AG04450 (cell line): Measurements from ENCODE around the gene HAPSTR1. TPM values are rescaled to one million over a fixed set of nuclear protein-coding genes. Genes with fewer than 3 reads are reported as not detected.
A peak's percentile ranks its signal among the peaks of the same experiment; 100 is the strongest.

Experiments used
- CTCF ChIA-PET: fragments of 300-600, 350-600 bp; formaldehyde crosslinking; extraction: SDS; loops from one replicate; lab custom pipeline; 2022; ENCODE audit warnings: antibody characterized with exemption, inconsistent platforms; lab: Charles Lee
- POLR2A ChIA-PET: fragments of 350-600 bp; formaldehyde crosslinking; extraction: SDS; loops from one replicate; lab custom pipeline; 2021; ENCODE audit warnings: antibody characterized with exemption, inconsistent platforms; lab: Yijun Ruan, JAX
- DNase-seq: peaks from one replicate; pipeline ENCODE4 v3.0.0-alpha.2; 2011; ENCODE audit warnings: low read depth, low spot score
- H3K27ac ChIP-seq: one replicate; pipeline ENCODE4 v1.5.1; 2012; ENCODE audit warnings: low read depth, low read length, control low read depth
- H3K27me3 ChIP-seq: one replicate; pipeline ENCODE4 v1.6.0; 2012; ENCODE audit warnings: low read length; ENCODE audit not compliant: control insufficient read depth, insufficient read depth
- H3K4me3 ChIP-seq: 2 replicates; pipeline ENCODE4 v1.5.1; 2011; ENCODE audit warnings: mild to moderate bottlenecking, low read depth, low read length, control low read depth
- H3K9me3 ChIP-seq: 2 replicates; pipeline ENCODE4 v1.5.1; 2012; ENCODE audit warnings: low read length; ENCODE audit not compliant: control insufficient read depth, insufficient read depth
- polyA plus RNA-seq: library from polyadenylated mRNA; depleted of rRNA; stranded (reverse); fragments of >200 nt; gene quantifications from 2 replicates; pipeline ENCODE4 v1.2.3, GENCODE V29; 2011
- TF ChIP-seq, protein P1 (sequence below): IDR thresholded peaks from 2 replicates; pipeline ENCODE4 v1.5.1; 2011; ENCODE audit warnings: low read depth, low read length, control low read depth, inconsistent platforms

The HAPSTR1 gene
- polyA plus RNA-seq, 1 experiment: 40.3 TPM

DNA sequence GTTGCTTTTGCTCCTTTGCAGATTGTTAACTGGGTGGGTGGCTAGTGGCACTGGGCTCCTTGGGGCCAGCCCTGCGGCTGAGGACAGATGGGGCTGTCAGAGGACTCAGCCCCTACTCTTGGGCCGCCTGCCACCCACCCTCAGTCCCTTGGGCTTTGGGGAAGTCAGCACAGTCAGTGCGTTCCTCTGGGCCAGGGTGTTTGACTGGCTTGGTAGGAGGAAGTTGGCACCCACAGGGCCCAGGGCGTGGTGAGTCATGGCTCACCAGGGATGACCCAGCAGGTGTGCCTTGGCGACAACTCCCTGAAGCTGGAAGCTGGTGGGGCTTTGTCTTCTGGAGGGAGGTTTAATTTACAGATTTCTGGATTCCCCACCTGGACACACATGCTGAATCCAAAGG lies 32.4 kb downstream of the HAPSTR1 start:
- Histone ChIP-seq H3K27me3 (no peaks in the 10 kb centered on the region), H3K27ac (peak overlapping the region; percentile 11), H3K9me3 (no peaks in the 10 kb centered on the region; the same call in 1 of the 2 replicates), H3K4me3 (no peak overlapping the region)
- no peak for DNase-seq
- TF ChIP-seq, protein P1, sequence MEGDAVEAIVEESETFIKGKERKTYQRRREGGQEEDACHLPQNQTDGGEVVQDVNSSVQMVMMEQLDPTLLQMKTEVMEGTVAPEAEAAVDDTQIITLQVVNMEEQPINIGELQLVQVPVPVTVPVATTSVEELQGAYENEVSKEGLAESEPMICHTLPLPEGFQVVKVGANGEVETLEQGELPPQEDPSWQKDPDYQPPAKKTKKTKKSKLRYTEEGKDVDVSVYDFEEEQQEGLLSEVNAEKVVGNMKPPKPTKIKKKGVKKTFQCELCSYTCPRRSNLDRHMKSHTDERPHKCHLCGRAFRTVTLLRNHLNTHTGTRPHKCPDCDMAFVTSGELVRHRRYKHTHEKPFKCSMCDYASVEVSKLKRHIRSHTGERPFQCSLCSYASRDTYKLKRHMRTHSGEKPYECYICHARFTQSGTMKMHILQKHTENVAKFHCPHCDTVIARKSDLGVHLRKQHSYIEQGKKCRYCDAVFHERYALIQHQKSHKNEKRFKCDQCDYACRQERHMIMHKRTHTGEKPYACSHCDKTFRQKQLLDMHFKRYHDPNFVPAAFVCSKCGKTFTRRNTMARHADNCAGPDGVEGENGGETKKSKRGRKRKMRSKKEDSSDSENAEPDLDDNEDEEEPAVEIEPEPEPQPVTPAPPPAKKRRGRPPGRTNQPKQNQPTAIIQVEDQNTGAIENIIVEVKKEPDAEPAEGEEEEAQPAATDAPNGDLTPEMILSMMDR: no peak
- POLR2A ChIA-PET: no interaction called here
- CTCF ChIA-PET: interaction anchor here (4.8 kb wide), 1 partner anchor 14 kb away, joined by 31 read pairs; no protein-coding TSS in a partner anchor

DNA sequence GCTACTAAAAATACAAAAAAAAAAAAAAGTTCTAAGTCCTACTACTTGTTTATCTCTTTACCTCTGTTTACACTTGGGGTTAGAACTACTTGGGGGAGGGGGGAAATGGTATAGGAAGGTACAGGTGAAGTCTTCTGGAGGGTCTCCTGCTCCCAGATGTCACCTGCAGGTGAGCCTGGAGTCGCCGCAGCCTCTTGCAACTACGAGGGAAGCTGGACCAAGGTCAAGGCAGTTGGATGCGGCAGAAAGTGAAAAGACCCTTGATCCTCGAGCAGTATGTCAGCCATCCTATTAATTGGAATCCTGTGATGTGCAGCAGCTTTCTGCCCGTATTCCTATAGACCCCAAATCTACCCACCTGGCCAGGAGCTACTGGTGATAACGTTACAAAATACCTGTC lies 33.0 kb downstream of the HAPSTR1 start:
- ChIA-PET POLR2A (no interaction called here), CTCF (interaction anchor here (1.0 to 4.8 kb wide), 4 partner anchors 13 to 244 kb away, joined by 3 to 31 read pairs (median 6); no protein-coding TSS in a partner anchor)
- H3K27ac ChIP-seq: no peak overlapping the region
- H3K9me3 ChIP-seq: no peaks in the 10 kb centered on the region; the same call in 1 of the 2 replicates
- DNase-seq: no peak
- H3K4me3 ChIP-seq: no peak overlapping the region
- TF ChIP-seq, protein P1: no peak
- H3K27me3 ChIP-seq: no peaks in the 10 kb centered on the region

DNA sequence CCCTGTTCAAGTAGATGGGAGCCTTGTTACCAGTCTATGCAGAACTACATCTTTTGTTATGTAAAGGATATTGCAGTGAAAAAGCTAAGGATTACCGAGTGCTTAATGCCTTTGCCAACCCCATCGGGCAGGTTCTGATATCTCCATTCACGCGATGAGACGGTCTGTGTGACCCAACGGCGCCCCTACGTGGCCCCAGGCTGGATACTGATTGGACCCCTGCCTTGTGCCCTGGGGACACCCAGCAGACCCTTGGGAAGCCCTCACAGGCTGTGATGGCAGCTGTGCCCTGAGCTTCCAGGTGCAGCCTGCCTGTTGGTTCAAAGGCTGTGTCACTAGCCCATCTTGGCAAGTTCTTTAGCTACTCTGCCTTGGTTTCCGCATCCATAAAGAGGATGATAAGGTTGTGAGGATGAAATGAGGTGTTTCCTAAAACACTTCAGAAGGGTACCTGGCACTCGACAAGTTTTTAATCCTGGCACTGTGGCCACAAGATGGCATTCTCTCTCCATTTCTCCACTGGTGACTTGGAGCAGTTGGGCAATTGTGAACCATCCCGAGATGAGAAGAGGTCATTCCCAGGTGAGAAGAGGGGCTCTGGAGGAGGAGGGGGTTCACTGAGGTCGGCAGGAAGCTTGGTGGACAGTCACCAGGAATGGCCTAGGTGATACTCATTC lies 33.6 kb downstream of the HAPSTR1 start:
- Histone ChIP-seq H3K4me3 (no peak overlapping the region), H3K9me3 (no peaks in the 10 kb centered on the region; the same call in 1 of the 2 replicates), H3K27me3 (no peaks in the 10 kb centered on the region), H3K27ac (no peak overlapping the region)
- ChIA-PET CTCF (interaction anchor here (1.0 to 4.8 kb wide), 4 partner anchors 13 to 245 kb away, joined by 3 to 31 read pairs (median 6); no protein-coding TSS in a partner anchor), POLR2A (no interaction called here)
- DNase-seq: no peak
- TF ChIP-seq, protein P1: no peak

DNA sequence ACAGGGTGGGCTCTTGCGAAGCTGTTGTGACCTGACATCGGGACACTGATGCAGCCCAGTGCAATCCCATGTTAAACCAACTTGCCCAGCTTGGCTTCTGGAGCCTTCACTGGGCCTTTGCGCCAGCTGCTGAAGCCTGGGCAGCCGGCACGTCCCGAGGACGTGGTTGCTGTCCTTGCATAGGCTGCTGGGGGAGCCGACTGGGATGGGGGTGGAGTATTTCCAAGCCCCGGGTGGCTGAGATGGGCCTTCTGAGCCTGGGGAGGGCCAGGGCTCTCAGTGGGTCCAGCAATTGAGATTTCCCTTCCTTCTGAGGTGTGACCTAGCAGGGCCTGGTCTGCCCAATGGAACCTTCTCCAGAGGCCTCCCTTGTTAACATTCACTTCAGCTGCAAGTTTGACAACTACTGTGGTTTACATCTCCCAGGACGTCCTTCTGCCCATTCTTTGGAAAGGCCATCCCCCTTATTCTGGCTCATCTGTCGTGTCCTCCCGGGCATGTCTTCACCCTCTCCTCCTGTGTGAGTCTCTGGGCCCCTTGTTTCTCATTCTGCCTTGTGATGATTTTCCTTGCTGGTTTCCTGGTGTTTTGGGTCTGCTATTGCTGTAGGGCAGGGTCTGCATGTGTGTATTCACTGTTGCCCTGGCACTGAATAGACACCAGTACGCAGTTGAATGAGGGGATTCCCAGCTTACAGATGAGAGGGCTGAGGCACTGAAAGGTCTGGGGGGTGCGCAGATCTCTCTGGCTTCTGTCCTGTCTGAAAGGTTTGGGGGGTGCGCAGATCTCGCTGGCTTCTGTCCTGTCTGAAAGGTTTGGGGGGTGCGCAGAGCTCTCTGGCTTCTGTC lies 34.4 kb downstream of the HAPSTR1 start:
- no peak for DNase-seq
- POLR2A ChIA-PET: no interaction called here
- TF ChIP-seq, protein P1: no peak
- Histone ChIP-seq H3K4me3 (no peak overlapping the region), H3K27ac (no peak overlapping the region), H3K9me3 (no peaks in the 10 kb centered on the region; the same call in 1 of the 2 replicates), H3K27me3 (no peaks in the 10 kb centered on the region)
- CTCF ChIA-PET: interaction anchor here (1.0 to 4.8 kb wide), 4 partner anchors 12 to 246 kb away, joined by 3 to 31 read pairs (median 6); no protein-coding TSS in a partner anchor
